NCI-H446 treated with DMSO at 0.1 percent for 48 hours (cell line): ENCODE results near the gene TIAL1.
"Not testable (repeated sequence)": the region's sequence is repeated elsewhere in the genome, so short reads cannot be mapped to it uniquely, and the experiment has no call there.

Experiments
- DNase-seq: peaks from one replicate; lab custom pipeline; 2025; lab: John Stamatoyannopoulos, UW

The TIAL1 gene

GRCh38 chr10:119549247-119549999 lies 47.3 kb downstream of the TIAL1 start:
- no peak for DNase-seq

- DNase-seq, result no peak
Observed at GRCh38 chr10:119546009-119546408, 50.8 kb downstream of the TIAL1 start.

- no peak for DNase-seq
Observed at GRCh38 chr10:119545310-119545709, 51.5 kb downstream of the TIAL1 start.

GRCh38 chr10:119543814-119544642 lies 52.7 kb downstream of the TIAL1 start:
- no peak for DNase-seq

GRCh38 chr10:119542988-119543813 lies 53.6 kb downstream of the TIAL1 start:
- DNase-seq, result no peak

GRCh38 chr10:119542357-119542987 lies 54.3 kb downstream of the TIAL1 start, which contains the start of gene RGS10:
RGS10 (minus strand) TSS chr10:119542719; CDS start chr10:119542638, 81 bp downstream.
- no peak for DNase-seq

- no peak for DNase-seq
Observed at GRCh38 chr10:119541459-119542356, 55.1 kb downstream of the TIAL1 start.

GRCh38 chr10:119541046-119541445 lies 55.7 kb downstream of the TIAL1 start:
- DNase-seq, result no peak

GRCh38 chr10:119540038-119540437 lies 56.7 kb downstream of the TIAL1 start:
- no peak for DNase-seq

GRCh38 chr10:119539359-119539825 lies 57.4 kb downstream of the TIAL1 start:
- DNase-seq, result no peak

GRCh38 chr10:119538632-119539358 lies 58.0 kb downstream of the TIAL1 start:
- no peak for DNase-seq

- no peak for DNase-seq
Observed at GRCh38 chr10:119537953-119538630, 58.7 kb downstream of the TIAL1 start.

- no peak for DNase-seq
Observed at GRCh38 chr10:119536508-119537025, 60.2 kb downstream of the TIAL1 start.

GRCh38 chr10:119535837-119536507 lies 60.8 kb downstream of the TIAL1 start:
- DNase-seq, result no peak

GRCh38 chr10:119535305-119535704 lies 61.5 kb downstream of the TIAL1 start:
- no peak for DNase-seq

- no peak for DNase-seq
Observed at GRCh38 chr10:119533473-119533872, 63.3 kb downstream of the TIAL1 start.

- DNase-seq, result not testable (repeated sequence)
Observed at GRCh38 chr10:119532791-119533190, 64.0 kb downstream of the TIAL1 start.

- DNase-seq, result not testable (repeated sequence)
Observed at GRCh38 chr10:119532251-119532650, 64.5 kb downstream of the TIAL1 start.
